LNCAP (cell line): ENCODE measurements around the gene TRIM71.

Experiments used
- CTCF ChIP-seq: fragments of 450-650 bp; IDR thresholded peaks from 2 replicates; pipeline ENCODE4 v1.5.1; 2017; ENCODE audit warnings: mild to moderate bottlenecking

Gene TRIM71

GRCh38 chr3:32903953-32904352 lies 86.2 kb downstream of the TRIM71 start:
- TF ChIP-seq CTCF: no peak

- no peak for TF ChIP-seq CTCF
These were observed 92.2 kb downstream of the TRIM71 start for GRCh38 chr3:32909999-32910398.

- TF ChIP-seq CTCF: no peak
These were observed 93.2 kb downstream of the TRIM71 start for GRCh38 chr3:32910954-32911353.

GRCh38 chr3:32912046-32912445 lies 94.2 kb downstream of the TRIM71 start:
- no peak for TF ChIP-seq CTCF

- TF ChIP-seq CTCF: no peak
These were observed 96.1 kb downstream of the TRIM71 start for GRCh38 chr3:32913790-32914446.

- no peak for TF ChIP-seq CTCF
These were observed 102.1 kb downstream of the TRIM71 start for GRCh38 chr3:32919920-32920319.

- no peak for TF ChIP-seq CTCF
These were observed 104.3 kb downstream of the TRIM71 start for GRCh38 chr3:32922078-32922477.

- TF ChIP-seq CTCF: no peak
These were observed 112.4 kb downstream of the TRIM71 start for GRCh38 chr3:32930161-32930560.
